SK-N-MC (cell line): ENCODE results near the gene SYVN1.

Source experiments
- EZH2 ChIP-seq: fragments of 200-600 bp; sonication (generic); IDR thresholded peaks from one replicate; pipeline ENCODE4 v1.6.1; 2017; ENCODE audit warnings: antibody characterized with exemption
- POLR2AphosphoS5 ChIP-seq: IDR thresholded peaks from 2 replicates; pipeline ENCODE4 v1.6.1; 2012; ENCODE audit warnings: mild to moderate bottlenecking, low read depth, low read length, borderline replicate concordance

DNA sequence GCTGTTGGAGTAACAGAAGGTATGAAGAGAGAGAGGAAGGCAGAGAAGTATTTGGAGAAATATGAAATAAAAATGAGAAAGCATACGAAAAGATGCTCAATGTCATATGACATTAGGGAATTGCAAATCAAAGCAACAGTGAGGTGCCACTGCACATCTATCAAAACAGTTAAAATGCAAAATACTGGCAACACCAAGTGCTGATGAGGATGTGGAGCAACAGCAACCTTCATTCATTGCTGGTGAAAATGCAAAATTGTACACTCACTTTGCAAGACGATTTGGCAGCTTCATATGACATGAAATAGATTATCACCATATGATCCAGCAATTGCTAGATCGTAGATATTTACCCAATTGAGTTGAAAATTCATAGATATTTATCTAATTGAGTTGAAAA is 26.3 kb upstream of the SYVN1 start:
- TF ChIP-seq EZH2 (no peak), POLR2AphosphoS5 (no peak)
